HCT116 (cell line): ENCODE data around the gene ARHGAP1. TPM values are rescaled to one million over a fixed set of nuclear protein-coding genes. Genes with fewer than 3 reads are reported as not detected.

Experiments used
- ATAC-seq: fragments of 200-7000 bp; cut with Tn5 transposase; 2 replicates; pipeline ENCODE4 v1.9.1; 2020; ENCODE audit warnings: mild to moderate bottlenecking, moderate library complexity
- BruUV-seq: library from RNA; stranded (reverse); fragments of 400-500 nt; replicated peaks from 2 replicates; lab custom pipeline; 2021; lab: Mats Ljungman, UMichigan
- CTCF ChIA-PET: fragments of 300-600 bp; sonication (Branson Sonifier 250); formaldehyde crosslinking; loops from one replicate; lab custom pipeline; 2021; ENCODE audit warnings: antibody characterized with exemption; lab: Charles Lee
- POLR2A ChIA-PET: fragments of 300-600, 350-600 bp; sonication (Branson Sonifier 250); formaldehyde crosslinking; loops from one replicate; lab custom pipeline; 2021; ENCODE audit warnings: antibody characterized with exemption; lab: Charles Lee
- RAD21 ChIA-PET, 2 experiments: fragments of 300-600 bp; sonication (Branson Sonifier 250); formaldehyde crosslinking; loops; one replicate each; lab custom pipeline; 2023; ENCODE audit warnings: low total read pairs in 2 of 2; ENCODE audit not compliant: uncharacterized antibody in 2 of 2, unreplicated experiment in 2 of 2, low non-redundant PET in 1 of 2; lab: Charles Lee
- DNase-seq: peaks from one replicate; pipeline ENCODE4 v3.0.0-alpha.2; 2010; ENCODE audit warnings: low read depth, low spot score
- H2AFZ ChIP-seq: fragments of 200-600 bp; shearing (Covaris generic), sonication (generic); 2 replicates; pipeline ENCODE4 v1.6.1; 2017; ENCODE audit warnings: low read depth, mixed run types, mixed read lengths, antibody characterized with exemption, low read length; ENCODE audit not compliant: poor library complexity, severe bottlenecking
- H3K27ac ChIP-seq: 2 replicates; pipeline ENCODE4 v1.5.1; 2012; ENCODE audit warnings: low read depth, low read length
- H3K27me3 ChIP-seq: fragments of 200-600 bp; sonication (generic); 2 replicates; pipeline ENCODE4 v1.6.1; 2016; ENCODE audit warnings: mixed run types, low read length, mixed read lengths; ENCODE audit not compliant: insufficient read depth
- H3K36me3 ChIP-seq, 2 experiments: fragments of 200-500 bp in 1 of 2; fragments of 200-600 bp in 1 of 2; sonication (Bioruptor generic) in 1 of 2; sonication (generic) in 1 of 2; 2 replicates each; pipeline versions ENCODE4 v1.5.1 to v1.6.1; 2014 to 2016; ENCODE audit warnings: low read length in 2 of 2, inconsistent platforms in 1 of 2, mixed read lengths in 1 of 2, mixed run types in 1 of 2; ENCODE audit not compliant: insufficient read depth in 2 of 2, control insufficient read depth in 1 of 2
- H3K4me1 ChIP-seq, 2 experiments: fragments of 200-600 bp in 1 of 2; sonication (generic) in 1 of 2; 2 replicates each; pipeline versions ENCODE4 v1.5.1 to v1.6.1; 2012 to 2017; ENCODE audit warnings: low read length in 2 of 2, inconsistent platforms in 1 of 2, mild to moderate bottlenecking in 1 of 2, mixed read lengths in 1 of 2, mixed run types in 1 of 2, moderate library complexity in 1 of 2; ENCODE audit not compliant: insufficient read depth in 2 of 2, control insufficient read depth in 1 of 2
- H3K4me2 ChIP-seq: fragments of 200-600 bp; sonication (generic); 2 replicates; pipeline ENCODE4 v1.6.1; 2017; ENCODE audit warnings: mixed run types, low read length, mixed read lengths
- H3K4me3 ChIP-seq, 2 experiments: fragments of 200-600 bp in 1 of 2; sonication (generic) in 1 of 2; replicated peaks in 1 of 2; 2 replicates each; pipeline ENCODE4 v1.5.1; 2011 to 2016; ENCODE audit warnings: low read length in 2 of 2, control low read depth in 1 of 2, low read depth in 1 of 2, mild to moderate bottlenecking in 1 of 2, mixed read lengths in 1 of 2, mixed run types in 1 of 2
- H3K79me2 ChIP-seq: fragments of 200-600 bp; sonication (generic); 2 replicates; pipeline ENCODE4 v1.6.1; 2017; ENCODE audit warnings: mild to moderate bottlenecking, mixed run types, low read length, moderate library complexity, mixed read lengths; ENCODE audit not compliant: insufficient read depth
- H3K9ac ChIP-seq: fragments of 200-600 bp; sonication (generic); 2 replicates; pipeline ENCODE4 v1.6.1; 2016; ENCODE audit warnings: low read length, mixed read lengths
- H3K9me2 ChIP-seq: fragments of 200-600 bp; sonication (generic), shearing (Covaris generic); 2 replicates; pipeline ENCODE4 v1.6.1; 2017; ENCODE audit warnings: mixed run types, mild to moderate bottlenecking, moderate library complexity; ENCODE audit not compliant: insufficient read depth
- H3K9me3 ChIP-seq, 2 experiments: fragments of 200-500 bp in 1 of 2; fragments of 200-600 bp in 1 of 2; sonication (Bioruptor generic) in 1 of 2; sonication (generic) in 1 of 2; 2 replicates each; pipeline ENCODE4 v1.6.1; 2014 to 2017; ENCODE audit warnings: low read length in 2 of 2, mixed read lengths in 2 of 2, inconsistent platforms in 1 of 2, low read depth in 1 of 2, mild to moderate bottlenecking in 1 of 2, mixed run types in 1 of 2, moderate library complexity in 1 of 2; ENCODE audit not compliant: control insufficient read depth in 1 of 2, insufficient read depth in 1 of 2
- H4K20me1 ChIP-seq: fragments of 200-600 bp; sonication (generic), shearing (Covaris generic); 2 replicates; pipeline ENCODE4 v1.6.1; 2017; ENCODE audit warnings: mixed run types, mild to moderate bottlenecking, moderate library complexity; ENCODE audit not compliant: insufficient read depth
- ATF3 ChIP-seq: IDR thresholded peaks from 2 replicates; pipeline ENCODE4 v1.6.1; 2012
- CEBPB ChIP-seq: IDR thresholded peaks from 2 replicates; pipeline ENCODE4 v1.6.1; 2012; ENCODE audit warnings: low read depth
- JUND ChIP-seq: IDR thresholded peaks from 2 replicates; pipeline ENCODE4 v1.6.1; 2012
- POLR2A ChIP-seq: IDR thresholded peaks from 2 replicates; pipeline ENCODE4 v1.7.0; 2011; ENCODE audit warnings: borderline replicate concordance; ENCODE audit not compliant: insufficient read depth, insufficient read length; ENCODE audit errors: extremely low read depth
- REST ChIP-seq: IDR thresholded peaks from 2 replicates; pipeline ENCODE4 v1.6.1; 2012; ENCODE audit warnings: low read depth
- SRF ChIP-seq: IDR thresholded peaks from 2 replicates; pipeline ENCODE4 v1.6.1; 2012; ENCODE audit warnings: low read depth
- ZNF274 ChIP-seq: fragments of 200-500 bp; sonication (Bioruptor generic); IDR thresholded peaks from 2 replicates; pipeline ENCODE4 v1.6.1; 2014; ENCODE audit warnings: mild to moderate bottlenecking, low read depth, low read length, inconsistent platforms
- intact Hi-C: fragments of 100-400 bp; cut with micrococcal nuclease; formaldehyde crosslinking; loops from 2 replicates; pipeline ENCODE4 v1.10.0; 2022
- total RNA-seq: library from RNA; stranded (reverse); gene quantifications from one replicate; pipeline ENCODE4 v1.2.1, GENCODE V29; 2021; ENCODE audit not compliant: unreplicated experiment

ARHGAP1 gene
- total RNA-seq, 1 experiment from 2014 or later, result 36.9 TPM

- Histone ChIP-seq H3K9ac (no peak overlapping the region), H3K4me2 (no peak overlapping the region), H3K4me1 (peaks cover 0 to 6% of the 10 kb centered on the region in 2 experiments; a peak in 1 of 4 replicates), H4K20me1 (no peaks in the 10 kb centered on the region), H3K79me2 (peaks cover 5% of the 10 kb centered on the region; the same call in 1 of the 2 replicates), H3K36me3 (peaks cover 0 to 6% of the 10 kb centered on the region in 2 experiments; a peak in 1 of 4 replicates), H3K9me2 (no peaks in the 10 kb centered on the region), H2AFZ (no peak overlapping the region), H3K27ac (no peak overlapping the region), H3K27me3 (no peaks in the 10 kb centered on the region), H3K9me3 (no peaks in the 10 kb centered on the region), H3K4me3 (no peak overlapping the region)
- no peak for ATAC-seq
- TF ChIP-seq POLR2A, result no peak
- TF ChIP-seq JUND, result no peak
- no peak for TF ChIP-seq SRF
- TF ChIP-seq ATF3, result no peak
- no peak for TF ChIP-seq CEBPB
- no peak for TF ChIP-seq ZNF274
- TF ChIP-seq REST, result no peak
- intact Hi-C loops, result no loop called here
- BruUV-seq, result no TSS peak
- ChIA-PET RAD21 (no interaction called here), CTCF (no interaction called here), POLR2A (no interaction called here)
- no peak for DNase-seq
Observed at GRCh38 chr11:46694072-46694471, 6.3 kb downstream of the ARHGAP1 start.
